HepG2 (cell line): ENCODE results near the gene MB. TPM values are rescaled to one million over a fixed set of nuclear protein-coding genes. Genes with fewer than 3 reads are reported as not detected.

ENCODE experiments used
- ATAC-seq: fragments of 200-7000 bp; cut with Tn5 transposase; 3 replicates; pipeline ENCODE4 v1.9.1; 2020; ENCODE audit warnings: mild to moderate bottlenecking, moderate library complexity
- BruUV-seq: library from RNA; stranded (reverse); fragments of 400-500 nt; replicated peaks from 2 replicates; lab custom pipeline; 2021; lab: Mats Ljungman, UMichigan
- CTCF ChIA-PET: fragments of 300-600 bp; formaldehyde crosslinking; extraction: SDS; loops from one replicate; lab custom pipeline; 2021; ENCODE audit warnings: low total read pairs, inconsistent platforms, low intra/inter-chr PET ratio; lab: Yijun Ruan, JAX
- POLR2A ChIA-PET: fragments of 350-600 bp; sonication (Branson Sonifier 250); formaldehyde crosslinking; loops from one replicate; lab custom pipeline; 2020; ENCODE audit warnings: antibody characterized with exemption, inconsistent platforms; lab: Yijun Ruan, JAX
- DNase-seq: peaks from one replicate; pipeline ENCODE4 v3.0.0-alpha.2; 2015; ENCODE audit warnings: low spot score
- FAIRE-seq: peaks from 3 replicates; lab custom pipeline; 2011; peaks lifted over from hg19 to GRCh38; lab: Jason Lieb, UNC
- H2AFZ ChIP-seq: one replicate; pipeline ENCODE4 v1.6.1; 2011; ENCODE audit warnings: low read length, inconsistent platforms
- H3K27ac ChIP-seq: fragments of 300-600 bp; 3 replicates; pipeline ENCODE4 v1.8.0; 2011; ENCODE audit warnings: mixed run types, mild to moderate bottlenecking, mixed read lengths, low read length, inconsistent platforms; ENCODE audit not compliant: insufficient read depth; ENCODE audit errors: extremely low read length
- H3K27me3 ChIP-seq, 2 experiments: fragments of 200-600 bp in 1 of 2; 2 replicates in 1 of 2; 3 replicates in 1 of 2; pipeline versions ENCODE4 v1.6.0 to v1.8.0; 2011; ENCODE audit warnings: low read length in 2 of 2, mild to moderate bottlenecking in 2 of 2, moderate library complexity in 2 of 2, inconsistent platforms in 1 of 2; ENCODE audit not compliant: insufficient read depth in 2 of 2, control insufficient read depth in 1 of 2
- H3K36me3 ChIP-seq, 2 experiments: fragments of 200-600 bp in 1 of 2; replicated peaks in 1 of 2; 2 replicates in 1 of 2; 3 replicates in 1 of 2; pipeline versions ENCODE4 v1.5.1 to v1.8.0; 2011; ENCODE audit warnings: low read length in 2 of 2, inconsistent platforms in 1 of 2; ENCODE audit not compliant: insufficient read depth in 2 of 2, control insufficient read depth in 1 of 2
- H3K4me1 ChIP-seq: 2 replicates; pipeline ENCODE4 v1.5.1; 2012; ENCODE audit warnings: low read length, inconsistent platforms; ENCODE audit not compliant: insufficient read depth
- H3K4me2 ChIP-seq: 2 replicates; pipeline ENCODE4 v1.6.0; 2011; ENCODE audit warnings: low read depth, low read length, inconsistent platforms
- H3K4me3 ChIP-seq, 3 experiments: fragments of 200-600 bp in 1 of 3; sonication (generic), shearing (Covaris generic) in 1 of 3; replicated peaks in 1 of 3; 2 replicates each; pipeline ENCODE4 v1.5.1; 2011 to 2016; ENCODE audit warnings: low read length in 3 of 3, inconsistent platforms in 2 of 3, low read depth in 2 of 3, mild to moderate bottlenecking in 2 of 3, control low read depth in 1 of 3, mixed read lengths in 1 of 3; ENCODE audit not compliant: insufficient read depth in 1 of 3
- H3K79me2 ChIP-seq: one replicate; pipeline ENCODE4 v1.6.1; 2011; ENCODE audit warnings: low read length, inconsistent platforms; ENCODE audit not compliant: insufficient read depth
- H3K9ac ChIP-seq: 2 replicates; pipeline ENCODE4 v1.6.0; 2011; ENCODE audit warnings: mild to moderate bottlenecking, low read depth, low read length, inconsistent platforms; ENCODE audit not compliant: insufficient read depth
- H3K9me3 ChIP-seq: 2 replicates; pipeline ENCODE4 v1.5.1; 2012; ENCODE audit warnings: mild to moderate bottlenecking, low read length
- H4K20me1 ChIP-seq: 2 replicates; pipeline ENCODE4 v1.6.0; 2011; ENCODE audit warnings: inconsistent platforms, mild to moderate bottlenecking, low read length, moderate library complexity; ENCODE audit not compliant: insufficient read depth
- CBX1 ChIP-seq: IDR thresholded peaks from one replicate; pipeline ENCODE4 v1.6.1; 2016; ENCODE audit warnings: antibody characterized with exemption, low read depth
- NFATC3 ChIP-seq: sonication (generic); formaldehyde crosslinking; IDR thresholded peaks from 2 replicates; pipeline ENCODE4 v1.5.1; 2020; ENCODE audit warnings: mild to moderate bottlenecking, missing genetic modification reagents
- SRF ChIP-seq: IDR thresholded peaks from 2 replicates; pipeline ENCODE4 v1.6.1; 2011; ENCODE audit warnings: mild to moderate bottlenecking, low read depth, low read length, moderate library complexity
- ZFP90 ChIP-seq: sonication (generic); formaldehyde crosslinking; IDR thresholded peaks from 2 replicates; pipeline ENCODE4 v1.8.0; 2022; ENCODE audit warnings: missing genetic modification reagents, mild to moderate bottlenecking, inconsistent platforms, borderline replicate concordance
- ZNF12 ChIP-seq: sonication (generic); formaldehyde crosslinking; IDR thresholded peaks from 2 replicates; pipeline ENCODE4 v1.5.0; 2020; ENCODE audit warnings: missing genetic modification reagents
- ZNF263 ChIP-seq: sonication (generic); formaldehyde crosslinking; IDR thresholded peaks from 2 replicates; pipeline ENCODE4 v1.4.0; 2020; ENCODE audit warnings: missing genetic modification reagents
- ZNF280B ChIP-seq: sonication (generic); formaldehyde crosslinking; IDR thresholded peaks from 2 replicates; pipeline ENCODE4 v1.5.0; 2020; ENCODE audit warnings: missing genetic modification reagents, mild to moderate bottlenecking, borderline replicate concordance
- ZNF670 ChIP-seq: sonication (generic); formaldehyde crosslinking; IDR thresholded peaks from 2 replicates; pipeline ENCODE4 v1.8.0; 2022; ENCODE audit warnings: mild to moderate bottlenecking, missing genetic modification reagents, borderline replicate concordance
- ZNF703 ChIP-seq: sonication (generic); formaldehyde crosslinking; IDR thresholded peaks from 2 replicates; pipeline ENCODE4 v1.5.1; 2020; ENCODE audit warnings: missing genetic modification reagents, mild to moderate bottlenecking, moderate library complexity, borderline replicate concordance
- WGBS: methylation state at CpG from one replicate; pipeline ENCODE4 v1.1.6; 2017; ENCODE audit warnings: low lambda C conversion rate; 5-methylcytosine and 5-hydroxymethylcytosine counted together
- in situ Hi-C: cut with HindIII; loops from 2 replicates; pipeline ENCODE4 v1.10.0; 2017; ENCODE audit warnings: low pct_unique_long_range_greater_than_20kb; ENCODE audit not compliant: extremely low pct_ligation_motif_present
- intact Hi-C: fragments of 100-400 bp; cut with micrococcal nuclease; formaldehyde crosslinking; loops from one replicate; pipeline ENCODE4 v1.10.0; 2022; ENCODE audit not compliant: unreplicated experiment
- polyA plus RNA-seq, 8 experiments: library from polyadenylated mRNA; depleted of rRNA in 3 of 8; stranded (reverse) in 7 of 8; unstranded in 1 of 8; fragments of >200 nt; fragmentation: Illumina TruSeq in 4 of 8; extraction: Trizol in 4 of 8; gene quantifications; 2 replicates each; pipeline versions ENCODE4 v1.2.1 to v1.2.3, GENCODE V29; 2011 to 2016; ENCODE audit warnings: low read depth in 4 of 8, missing spikeins in 1 of 8, mixed read lengths in 1 of 8; ENCODE audit not compliant: insufficient read depth in 1 of 8
- total RNA-seq, 5 experiments: library from RNA; depleted of rRNA; stranded (reverse); fragments of >200 nt; fragmentation: Illumina TruSeq; extraction: Trizol; gene quantifications; 2 replicates each; pipeline ENCODE4 v1.2.3, GENCODE V29; 2016; ENCODE audit warnings: low read depth in 1 of 5
- TF ChIP-seq, protein P1 (sequence below), 2 experiments: IDR thresholded peaks; 2 replicates each; pipeline ENCODE4 v1.6.1; 2011 to 2012; ENCODE audit warnings: low read length in 2 of 2, borderline replicate concordance in 1 of 2, low read depth in 1 of 2, mild to moderate bottlenecking in 1 of 2, moderate library complexity in 1 of 2
- TF ChIP-seq, protein P2 (sequence below): sonication (generic); formaldehyde crosslinking; IDR thresholded peaks from 2 replicates; pipeline ENCODE4 v1.5.1; 2020; ENCODE audit warnings: mild to moderate bottlenecking, missing genetic modification reagents, moderate library complexity
- TF ChIP-seq, protein P3 (sequence below): sonication (generic); formaldehyde crosslinking; IDR thresholded peaks from 2 replicates; pipeline ENCODE4 v1.5.1; 2020; ENCODE audit warnings: missing genetic modification reagents, mild to moderate bottlenecking, borderline replicate concordance

Gene MB
- total and polyA plus RNA-seq, 2 of the 13 experiments (the other 11 are each of a cell fraction or from before 2014, with no cell fraction given): 0.07 TPM; not detected in 1

DNA sequence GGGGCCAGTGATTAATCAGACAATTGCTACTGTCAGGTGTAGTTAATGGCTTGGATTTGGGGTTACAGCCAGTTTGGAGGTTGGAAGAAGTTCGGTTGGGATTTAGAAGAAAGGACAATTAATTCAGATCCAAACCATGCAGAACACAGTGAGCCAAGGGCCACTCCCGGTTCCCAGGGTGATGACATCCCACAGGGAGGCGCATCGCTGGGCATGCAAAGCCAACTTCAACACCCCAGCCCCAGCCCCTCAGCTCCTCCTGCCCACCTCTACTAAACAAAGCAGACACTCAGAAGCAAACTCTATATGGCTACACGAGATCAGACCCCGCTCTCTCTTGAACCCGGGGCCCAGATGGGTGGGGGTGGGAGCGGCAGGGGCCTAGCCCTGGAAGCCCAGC, 10.2 kb downstream of the MB start:
- Histone ChIP-seq H3K27ac (no peak overlapping the region), H3K79me2 (no peaks in the 10 kb centered on the region), H3K4me1 (peaks cover 9% of the 10 kb centered on the region), H3K4me2 (no peak overlapping the region), H3K36me3 (no peaks in the 10 kb centered on the region), H3K4me3 (no peak overlapping the region), H3K27me3 (peaks cover 0 to 12% of the 10 kb centered on the region in 2 experiments; a peak in 1 of 5 replicates), H3K9ac (no peak overlapping the region), H3K9me3 (no peaks in the 10 kb centered on the region), H2AFZ (no peak overlapping the region), H4K20me1 (no peaks in the 10 kb centered on the region)
- TF ChIP-seq ZNF263 (CRISPR knock-in tag): no peak
- no peak for TF ChIP-seq ZNF280B
- TF ChIP-seq NFATC3 (CRISPR knock-in tag): no peak
- no peak for TF ChIP-seq ZFP90 (CRISPR knock-in tag)
- TF ChIP-seq, protein P1, sequence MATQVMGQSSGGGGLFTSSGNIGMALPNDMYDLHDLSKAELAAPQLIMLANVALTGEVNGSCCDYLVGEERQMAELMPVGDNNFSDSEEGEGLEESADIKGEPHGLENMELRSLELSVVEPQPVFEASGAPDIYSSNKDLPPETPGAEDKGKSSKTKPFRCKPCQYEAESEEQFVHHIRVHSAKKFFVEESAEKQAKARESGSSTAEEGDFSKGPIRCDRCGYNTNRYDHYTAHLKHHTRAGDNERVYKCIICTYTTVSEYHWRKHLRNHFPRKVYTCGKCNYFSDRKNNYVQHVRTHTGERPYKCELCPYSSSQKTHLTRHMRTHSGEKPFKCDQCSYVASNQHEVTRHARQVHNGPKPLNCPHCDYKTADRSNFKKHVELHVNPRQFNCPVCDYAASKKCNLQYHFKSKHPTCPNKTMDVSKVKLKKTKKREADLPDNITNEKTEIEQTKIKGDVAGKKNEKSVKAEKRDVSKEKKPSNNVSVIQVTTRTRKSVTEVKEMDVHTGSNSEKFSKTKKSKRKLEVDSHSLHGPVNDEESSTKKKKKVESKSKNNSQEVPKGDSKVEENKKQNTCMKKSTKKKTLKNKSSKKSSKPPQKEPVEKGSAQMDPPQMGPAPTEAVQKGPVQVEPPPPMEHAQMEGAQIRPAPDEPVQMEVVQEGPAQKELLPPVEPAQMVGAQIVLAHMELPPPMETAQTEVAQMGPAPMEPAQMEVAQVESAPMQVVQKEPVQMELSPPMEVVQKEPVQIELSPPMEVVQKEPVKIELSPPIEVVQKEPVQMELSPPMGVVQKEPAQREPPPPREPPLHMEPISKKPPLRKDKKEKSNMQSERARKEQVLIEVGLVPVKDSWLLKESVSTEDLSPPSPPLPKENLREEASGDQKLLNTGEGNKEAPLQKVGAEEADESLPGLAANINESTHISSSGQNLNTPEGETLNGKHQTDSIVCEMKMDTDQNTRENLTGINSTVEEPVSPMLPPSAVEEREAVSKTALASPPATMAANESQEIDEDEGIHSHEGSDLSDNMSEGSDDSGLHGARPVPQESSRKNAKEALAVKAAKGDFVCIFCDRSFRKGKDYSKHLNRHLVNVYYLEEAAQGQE (IDR thresholded peaks at IDR 0.05; ENCODE audit: borderline replicate concordance in 1 of 2, low read depth in 1 of 2, low read length in 2 of 2): no peak
- TF ChIP-seq ZNF12 (CRISPR knock-in tag): no peak
- no peak for TF ChIP-seq SRF
- no peak for TF ChIP-seq ZNF703 (CRISPR knock-in tag)
- no peak for TF ChIP-seq ZNF670 (CRISPR knock-in tag)
- TF ChIP-seq, protein P2, sequence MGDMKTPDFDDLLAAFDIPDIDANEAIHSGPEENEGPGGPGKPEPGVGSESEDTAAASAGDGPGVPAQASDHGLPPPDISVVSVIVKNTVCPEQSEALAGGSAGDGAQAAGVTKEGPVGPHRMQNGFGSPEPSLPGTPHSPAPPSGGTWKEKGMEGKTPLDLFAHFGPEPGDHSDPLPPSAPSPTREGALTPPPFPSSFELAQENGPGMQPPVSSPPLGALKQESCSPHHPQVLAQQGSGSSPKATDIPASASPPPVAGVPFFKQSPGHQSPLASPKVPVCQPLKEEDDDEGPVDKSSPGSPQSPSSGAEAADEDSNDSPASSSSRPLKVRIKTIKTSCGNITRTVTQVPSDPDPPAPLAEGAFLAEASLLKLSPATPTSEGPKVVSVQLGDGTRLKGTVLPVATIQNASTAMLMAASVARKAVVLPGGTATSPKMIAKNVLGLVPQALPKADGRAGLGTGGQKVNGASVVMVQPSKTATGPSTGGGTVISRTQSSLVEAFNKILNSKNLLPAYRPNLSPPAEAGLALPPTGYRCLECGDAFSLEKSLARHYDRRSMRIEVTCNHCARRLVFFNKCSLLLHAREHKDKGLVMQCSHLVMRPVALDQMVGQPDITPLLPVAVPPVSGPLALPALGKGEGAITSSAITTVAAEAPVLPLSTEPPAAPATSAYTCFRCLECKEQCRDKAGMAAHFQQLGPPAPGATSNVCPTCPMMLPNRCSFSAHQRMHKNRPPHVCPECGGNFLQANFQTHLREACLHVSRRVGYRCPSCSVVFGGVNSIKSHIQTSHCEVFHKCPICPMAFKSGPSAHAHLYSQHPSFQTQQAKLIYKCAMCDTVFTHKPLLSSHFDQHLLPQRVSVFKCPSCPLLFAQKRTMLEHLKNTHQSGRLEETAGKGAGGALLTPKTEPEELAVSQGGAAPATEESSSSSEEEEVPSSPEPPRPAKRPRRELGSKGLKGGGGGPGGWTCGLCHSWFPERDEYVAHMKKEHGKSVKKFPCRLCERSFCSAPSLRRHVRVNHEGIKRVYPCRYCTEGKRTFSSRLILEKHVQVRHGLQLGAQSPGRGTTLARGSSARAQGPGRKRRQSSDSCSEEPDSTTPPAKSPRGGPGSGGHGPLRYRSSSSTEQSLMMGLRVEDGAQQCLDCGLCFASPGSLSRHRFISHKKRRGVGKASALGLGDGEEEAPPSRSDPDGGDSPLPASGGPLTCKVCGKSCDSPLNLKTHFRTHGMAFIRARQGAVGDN: no peak
- TF ChIP-seq, protein P3, sequence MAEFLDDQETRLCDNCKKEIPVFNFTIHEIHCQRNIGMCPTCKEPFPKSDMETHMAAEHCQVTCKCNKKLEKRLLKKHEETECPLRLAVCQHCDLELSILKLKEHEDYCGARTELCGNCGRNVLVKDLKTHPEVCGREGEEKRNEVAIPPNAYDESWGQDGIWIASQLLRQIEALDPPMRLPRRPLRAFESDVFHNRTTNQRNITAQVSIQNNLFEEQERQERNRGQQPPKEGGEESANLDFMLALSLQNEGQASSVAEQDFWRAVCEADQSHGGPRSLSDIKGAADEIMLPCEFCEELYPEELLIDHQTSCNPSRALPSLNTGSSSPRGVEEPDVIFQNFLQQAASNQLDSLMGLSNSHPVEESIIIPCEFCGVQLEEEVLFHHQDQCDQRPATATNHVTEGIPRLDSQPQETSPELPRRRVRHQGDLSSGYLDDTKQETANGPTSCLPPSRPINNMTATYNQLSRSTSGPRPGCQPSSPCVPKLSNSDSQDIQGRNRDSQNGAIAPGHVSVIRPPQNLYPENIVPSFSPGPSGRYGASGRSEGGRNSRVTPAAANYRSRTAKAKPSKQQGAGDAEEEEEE (CRISPR knock-in tag): no peak
- no peak for TF ChIP-seq CBX1
- in situ Hi-C loops: no loop called here
- ChIA-PET CTCF (no interaction called here), POLR2A (no interaction called here)
- no TSS peak for BruUV-seq
- ATAC-seq (no peak), FAIRE-seq (no peak), DNase-seq (no peak)
- 37% methylated on average over 5 of the region's 8 CpGs for WGBS
- intact Hi-C loops: no loop called here
